ENCODE measurements around the gene ADAM21.
"Not testable (repeated sequence)": the region's sequence is repeated elsewhere in the genome, so short reads cannot be mapped to it uniquely, and the experiment has no call there.

Gene ADAM21

DNA sequence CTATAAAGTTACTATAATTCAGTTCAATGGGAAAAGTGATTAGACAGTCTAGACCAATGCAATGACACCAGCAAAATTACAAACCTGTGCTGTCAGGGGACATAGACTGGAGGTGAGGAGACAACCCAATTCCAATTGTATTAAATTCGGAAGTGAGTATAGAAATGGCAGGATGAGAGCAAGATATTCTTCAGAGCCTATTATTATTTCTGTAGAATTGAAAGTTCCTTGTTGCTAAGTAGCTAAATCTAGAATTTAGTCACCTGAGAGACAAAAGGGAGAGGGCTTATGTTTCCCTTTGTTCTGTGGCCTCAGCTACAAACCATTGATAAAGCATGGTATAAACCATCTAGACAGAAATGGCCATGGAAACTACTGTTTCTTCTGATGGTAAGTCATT lies at the start of gene ADAM21:
Gene ADAM21, plus strand, starts transcription at position 301 of the 400 bp plus-strand sequence. CDS start 5,326 bp downstream, outside the sequence.
- TF ChIP-seq, protein P1, sequence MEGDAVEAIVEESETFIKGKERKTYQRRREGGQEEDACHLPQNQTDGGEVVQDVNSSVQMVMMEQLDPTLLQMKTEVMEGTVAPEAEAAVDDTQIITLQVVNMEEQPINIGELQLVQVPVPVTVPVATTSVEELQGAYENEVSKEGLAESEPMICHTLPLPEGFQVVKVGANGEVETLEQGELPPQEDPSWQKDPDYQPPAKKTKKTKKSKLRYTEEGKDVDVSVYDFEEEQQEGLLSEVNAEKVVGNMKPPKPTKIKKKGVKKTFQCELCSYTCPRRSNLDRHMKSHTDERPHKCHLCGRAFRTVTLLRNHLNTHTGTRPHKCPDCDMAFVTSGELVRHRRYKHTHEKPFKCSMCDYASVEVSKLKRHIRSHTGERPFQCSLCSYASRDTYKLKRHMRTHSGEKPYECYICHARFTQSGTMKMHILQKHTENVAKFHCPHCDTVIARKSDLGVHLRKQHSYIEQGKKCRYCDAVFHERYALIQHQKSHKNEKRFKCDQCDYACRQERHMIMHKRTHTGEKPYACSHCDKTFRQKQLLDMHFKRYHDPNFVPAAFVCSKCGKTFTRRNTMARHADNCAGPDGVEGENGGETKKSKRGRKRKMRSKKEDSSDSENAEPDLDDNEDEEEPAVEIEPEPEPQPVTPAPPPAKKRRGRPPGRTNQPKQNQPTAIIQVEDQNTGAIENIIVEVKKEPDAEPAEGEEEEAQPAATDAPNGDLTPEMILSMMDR (IDR thresholded peaks at IDR 0.05; ENCODE audit: extremely low read depth, insufficient read depth, missing control alignments), result no peak
- in situ Hi-C loops (cut with MboI; ENCODE audit: low pct_unique_long_range_greater_than_20kb, low sequenced_read_pairs, unreplicated experiment), result no loop called here
- no peak for DNase-seq (ENCODE audit: low spot score)

DNA sequence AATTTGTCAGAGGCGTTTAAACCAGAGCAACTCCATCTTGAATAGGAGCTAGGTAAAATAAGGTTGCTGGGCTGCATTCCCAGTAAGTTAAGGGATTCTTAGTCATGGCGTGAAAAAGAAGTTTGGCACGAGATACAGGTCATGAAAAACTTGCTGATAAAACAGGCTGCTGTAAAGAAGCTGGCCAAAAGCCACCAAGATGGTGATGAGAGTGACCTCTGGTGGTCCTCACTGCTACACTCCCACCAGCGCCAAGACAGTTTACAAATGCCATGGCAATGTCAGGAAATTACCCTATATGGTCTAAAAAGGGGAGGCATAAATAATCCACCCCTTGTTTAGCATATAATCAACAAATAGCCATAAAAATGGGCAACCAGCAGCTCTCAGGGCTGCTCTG lies 48.6 kb upstream of the ADAM21 start:
- DNase-seq (ENCODE audit: low spot score); in situ Hi-C loops (cut with MboI; ENCODE audit: low pct_unique_long_range_greater_than_20kb, low sequenced_read_pairs, unreplicated experiment): not testable (repeated sequence)
- TF ChIP-seq, protein P1 (IDR thresholded peaks at IDR 0.05; ENCODE audit: extremely low read depth, insufficient read depth, missing control alignments), result peak; percentile 11

DNA sequence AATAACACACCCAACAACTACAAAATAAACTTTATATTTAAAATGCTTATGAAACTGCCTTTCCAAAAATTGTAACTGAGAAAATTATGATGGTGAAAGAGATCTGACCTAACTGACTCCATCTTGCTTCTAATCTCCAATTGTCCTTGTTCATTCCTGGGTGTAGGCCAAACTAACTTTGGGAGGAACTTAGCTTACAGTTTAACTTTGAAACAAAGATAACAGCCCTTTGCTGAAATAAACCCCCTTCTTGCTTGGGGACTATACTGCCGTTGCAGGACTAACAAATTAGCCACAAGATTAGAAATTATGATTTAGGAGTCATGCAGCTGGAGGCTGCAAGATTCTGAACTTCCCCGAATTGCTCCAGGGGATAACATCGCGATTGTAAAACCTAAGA lies 45.8 kb upstream of the ADAM21 start:
- DNase-seq (ENCODE audit: low spot score); in situ Hi-C loops (cut with MboI; ENCODE audit: low pct_unique_long_range_greater_than_20kb, low sequenced_read_pairs, unreplicated experiment): not testable (repeated sequence)

DNA sequence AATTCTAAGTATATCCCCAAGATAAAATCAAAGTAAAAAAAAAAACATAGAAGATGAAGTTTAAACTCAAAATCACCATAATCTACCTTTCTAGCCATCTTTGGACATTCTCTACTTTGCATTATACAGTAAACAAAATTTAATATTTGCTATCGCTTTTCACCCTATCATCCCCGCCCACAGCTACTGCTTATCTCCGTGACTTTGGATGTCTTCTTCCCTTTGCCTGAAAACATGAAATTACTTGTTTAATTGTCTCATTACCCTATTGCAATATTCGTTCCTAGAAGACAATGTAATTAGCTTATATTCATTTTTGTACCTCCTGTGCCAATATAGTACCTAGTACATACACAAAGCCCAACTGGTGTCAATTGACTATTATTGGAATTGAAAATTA lies 44.4 kb upstream of the ADAM21 start:
- in situ Hi-C loops (cut with MboI; ENCODE audit: low pct_unique_long_range_greater_than_20kb, low sequenced_read_pairs, unreplicated experiment), result no loop called here
- TF ChIP-seq, protein P1 (IDR thresholded peaks at IDR 0.05; ENCODE audit: extremely low read depth, insufficient read depth, missing control alignments), result no peak
- no peak for DNase-seq (ENCODE audit: low spot score)

DNA sequence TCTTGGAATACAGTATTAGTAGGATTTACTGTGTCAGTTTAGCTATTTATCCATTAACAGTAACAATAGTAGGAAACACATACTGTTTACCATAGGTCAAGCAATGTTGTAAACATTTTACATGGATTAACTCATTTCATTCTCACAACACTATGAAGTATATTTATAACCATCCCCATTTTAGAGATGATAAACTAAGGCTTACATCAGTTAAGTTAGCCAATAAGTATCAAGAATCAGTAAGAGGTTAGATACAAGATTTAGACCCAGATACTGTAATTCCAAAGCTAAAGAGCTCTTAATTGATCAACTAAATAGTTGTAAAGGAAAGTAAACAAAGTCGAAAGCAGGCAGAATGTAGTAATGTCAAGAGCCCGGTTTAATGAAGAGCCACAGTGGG lies 36.2 kb upstream of the ADAM21 start:
- in situ Hi-C loops (cut with MboI; ENCODE audit: low pct_unique_long_range_greater_than_20kb, low sequenced_read_pairs, unreplicated experiment), result no loop called here
- DNase-seq (ENCODE audit: low spot score), result no peak
- TF ChIP-seq, protein P1 (IDR thresholded peaks at IDR 0.05; ENCODE audit: extremely low read depth, insufficient read depth, missing control alignments), result no peak

DNA sequence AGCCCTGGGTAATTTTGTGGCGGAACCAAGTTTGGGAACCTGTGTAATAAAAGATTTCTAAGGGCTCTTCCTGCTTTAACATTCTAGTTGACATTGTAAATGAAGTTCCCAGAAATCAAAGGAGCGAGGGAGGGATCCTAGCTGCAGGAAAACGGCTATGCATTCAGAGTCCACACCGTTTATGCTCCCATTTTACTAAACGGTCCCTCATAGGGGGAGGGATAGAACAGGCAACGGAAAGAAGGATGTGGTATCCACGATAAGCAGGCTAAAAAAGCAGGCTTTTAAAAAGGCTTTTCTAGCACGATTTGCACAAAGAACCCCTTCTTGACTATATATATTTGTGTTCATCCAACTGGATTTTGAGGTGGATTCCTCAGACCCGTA lies 35.6 kb upstream of the ADAM21 start:
- in situ Hi-C loops (cut with MboI; ENCODE audit: low pct_unique_long_range_greater_than_20kb, low sequenced_read_pairs, unreplicated experiment), result no loop called here
- TF ChIP-seq, protein P1 (IDR thresholded peaks at IDR 0.05; ENCODE audit: extremely low read depth, insufficient read depth, missing control alignments), result no peak
- DNase-seq (ENCODE audit: low spot score), result no peak

DNA sequence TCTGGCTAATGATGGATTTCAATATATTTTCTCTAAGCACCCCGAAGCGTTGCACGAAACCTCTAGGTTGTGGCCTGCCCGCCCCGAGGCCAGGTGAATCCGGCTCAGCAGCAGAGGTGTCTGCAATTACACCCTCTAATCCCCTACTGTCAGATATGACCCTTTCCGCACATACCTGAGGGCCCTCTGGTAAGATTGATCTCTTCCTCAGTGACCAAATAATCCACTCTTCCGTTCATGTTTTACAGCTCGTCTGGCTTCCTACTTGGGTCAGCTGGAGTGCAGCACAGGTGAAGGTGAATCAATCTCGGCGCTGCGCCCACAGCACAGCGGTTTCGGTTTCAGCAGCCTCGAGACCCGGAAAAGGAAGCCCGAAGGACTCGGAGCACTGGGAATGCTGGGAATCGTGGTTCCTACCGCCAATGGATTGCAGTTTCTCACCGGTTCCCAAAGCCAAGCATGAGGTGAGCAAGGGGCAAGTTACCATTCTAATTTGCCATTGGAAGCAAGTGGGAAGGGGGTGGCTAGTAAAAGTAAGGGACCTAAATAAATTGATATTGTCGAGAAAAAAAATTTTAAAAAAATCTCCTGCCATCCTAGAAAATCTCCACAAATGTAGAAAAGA lies 35.1 kb upstream of the ADAM21 start, which contains the start of gene SYNJ2BP:
Gene SYNJ2BP, minus strand, starts transcription at position 366 of the 625 bp plus-strand sequence. Its CDS starts 127 bp downstream, at position 239.
- in situ Hi-C loops (cut with MboI; ENCODE audit: low pct_unique_long_range_greater_than_20kb, low sequenced_read_pairs, unreplicated experiment), result no loop called here
- peak; percentile 58 for DNase-seq (ENCODE audit: low spot score)
- TF ChIP-seq, protein P1 (IDR thresholded peaks at IDR 0.05; ENCODE audit: extremely low read depth, insufficient read depth, missing control alignments), result no peak

DNA sequence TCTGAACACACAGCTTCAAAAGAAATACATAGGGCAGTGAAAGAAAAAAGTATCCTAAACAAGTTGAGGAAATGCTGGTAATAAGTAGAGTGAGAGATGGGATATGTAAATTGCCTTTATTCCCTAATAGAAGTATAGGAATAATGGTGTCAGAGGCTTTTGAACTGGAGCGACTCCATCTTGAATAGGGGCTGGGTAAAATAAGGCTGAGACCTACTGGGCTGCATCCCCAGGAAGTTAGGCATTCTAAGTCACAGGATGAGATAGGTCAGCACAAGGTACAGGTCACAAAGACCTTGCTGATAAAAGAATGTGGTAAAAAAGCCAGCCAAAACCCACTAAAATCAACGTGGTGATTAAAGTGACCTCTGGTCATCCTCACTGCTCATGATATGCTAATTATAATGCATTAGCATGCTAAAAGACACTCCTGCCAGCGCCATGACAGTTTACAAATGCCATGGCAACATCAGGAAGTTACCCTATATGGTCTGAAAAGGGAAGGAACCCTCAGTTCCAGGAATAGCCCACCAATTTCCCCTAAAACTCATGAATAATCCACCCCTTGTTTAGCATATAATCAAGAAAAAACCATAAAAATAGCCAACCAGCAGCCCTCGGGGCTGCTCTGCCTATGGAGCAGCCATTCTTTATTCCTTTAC lies 32.6 kb upstream of the ADAM21 start:
- DNase-seq (ENCODE audit: low spot score); in situ Hi-C loops (cut with MboI; ENCODE audit: low pct_unique_long_range_greater_than_20kb, low sequenced_read_pairs, unreplicated experiment): not testable (repeated sequence)
